ENCODE results near the gene ZNF423. TPM values are rescaled to one million over a fixed set of nuclear protein-coding genes. Genes with fewer than 3 reads are reported as not detected.

The ZNF423 gene
- total RNA-seq, 1 experiment from 2014 or later, result not detected

GRCh38 chr16:49727611-49728010, 128.3 kb downstream of the ZNF423 start:
- DNase-seq (ENCODE audit: low read depth), result no peak

- DNase-seq (ENCODE audit: low read depth), result no peak
These were observed 129.8 kb downstream of the ZNF423 start for GRCh38 chr16:49726155-49726554.

- DNase-seq (ENCODE audit: low read depth), result no peak
These were observed 130.3 kb downstream of the ZNF423 start for GRCh38 chr16:49725651-49726050.

- DNase-seq (ENCODE audit: low read depth), result no peak
These were observed 131.1 kb downstream of the ZNF423 start for GRCh38 chr16:49724774-49725173.

- no peak for DNase-seq (ENCODE audit: low read depth)
These were observed 132.6 kb downstream of the ZNF423 start for GRCh38 chr16:49723310-49723709.

GRCh38 chr16:49720225-49720624, 135.7 kb downstream of the ZNF423 start:
- DNase-seq (ENCODE audit: low read depth), result no peak

GRCh38 chr16:49717689-49718088, 138.2 kb downstream of the ZNF423 start:
- DNase-seq (ENCODE audit: low read depth), result no peak

- DNase-seq (ENCODE audit: low read depth), result no peak
These were observed 139.5 kb downstream of the ZNF423 start for GRCh38 chr16:49716339-49716934.

- no peak for DNase-seq (ENCODE audit: low read depth)
These were observed 142.1 kb downstream of the ZNF423 start for GRCh38 chr16:49713770-49714169.

- no peak for DNase-seq (ENCODE audit: low read depth)
These were observed 143.4 kb downstream of the ZNF423 start for GRCh38 chr16:49712542-49712941.

GRCh38 chr16:49712106-49712505, 143.8 kb downstream of the ZNF423 start:
- no peak for DNase-seq (ENCODE audit: low read depth)

- no peak for DNase-seq (ENCODE audit: low read depth)
These were observed 146.9 kb downstream of the ZNF423 start for GRCh38 chr16:49709057-49709456.

GRCh38 chr16:49708491-49708890, 147.4 kb downstream of the ZNF423 start:
- no peak for DNase-seq (ENCODE audit: low read depth)

GRCh38 chr16:49706620-49707355, 149.1 kb downstream of the ZNF423 start:
- no peak for DNase-seq (ENCODE audit: low read depth)

- DNase-seq (ENCODE audit: low read depth), result no peak
These were observed 151.2 kb downstream of the ZNF423 start for GRCh38 chr16:49704586-49705155.

GRCh38 chr16:49703483-49703882, 152.4 kb downstream of the ZNF423 start:
- DNase-seq (ENCODE audit: low read depth), result no peak

- DNase-seq (ENCODE audit: low read depth), result no peak
These were observed 154.0 kb downstream of the ZNF423 start for GRCh38 chr16:49701789-49702494.

GRCh38 chr16:49701065-49701685, 154.7 kb downstream of the ZNF423 start:
- no peak for DNase-seq (ENCODE audit: low read depth)

GRCh38 chr16:49700251-49701064, 155.5 kb downstream of the ZNF423 start:
- no peak for DNase-seq (ENCODE audit: low read depth)

- no peak for DNase-seq (ENCODE audit: low read depth)
These were observed 156.1 kb downstream of the ZNF423 start for GRCh38 chr16:49699841-49700175.
